ENCODE results near the gene FBN2.

DNA sequence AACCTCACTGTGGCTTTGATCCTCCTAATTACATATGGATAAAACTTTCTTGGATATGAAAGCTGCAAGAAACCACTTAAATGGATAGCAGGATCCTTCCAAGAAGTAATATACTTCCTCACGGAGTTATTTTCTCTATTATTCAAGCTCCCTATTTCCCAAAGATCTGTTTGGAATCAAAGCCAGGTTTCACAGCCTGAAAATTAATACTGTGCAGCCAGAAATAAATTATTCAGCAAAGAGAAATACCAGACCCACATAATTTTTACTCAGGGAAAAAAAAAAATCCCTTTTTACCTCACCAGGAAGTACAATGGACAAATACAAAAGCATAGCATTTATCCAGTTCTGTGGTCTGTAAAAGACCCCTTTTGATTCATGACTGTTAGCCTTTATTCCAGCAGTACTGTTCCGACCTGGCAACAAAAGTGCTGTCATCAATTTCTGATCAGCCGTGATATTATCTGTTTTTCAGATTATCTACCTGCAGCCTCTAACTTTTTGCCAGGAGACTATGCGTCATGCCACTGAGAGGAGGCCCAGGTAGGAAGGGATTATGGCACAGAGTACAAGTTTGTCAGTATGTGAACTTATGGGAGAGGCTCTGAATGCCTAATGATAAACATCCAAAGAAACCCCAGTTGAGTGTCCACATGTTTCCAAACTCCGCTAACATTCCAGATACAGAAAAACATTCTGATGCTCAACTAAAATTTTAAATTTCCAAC, 57.0 kb downstream of the FBN2 start:
- no peak for TF ChIP-seq POLR2AphosphoS5 (IDR thresholded peaks at IDR 0.05; ENCODE audit: low read depth, low read length)
- TF ChIP-seq, protein P1, sequence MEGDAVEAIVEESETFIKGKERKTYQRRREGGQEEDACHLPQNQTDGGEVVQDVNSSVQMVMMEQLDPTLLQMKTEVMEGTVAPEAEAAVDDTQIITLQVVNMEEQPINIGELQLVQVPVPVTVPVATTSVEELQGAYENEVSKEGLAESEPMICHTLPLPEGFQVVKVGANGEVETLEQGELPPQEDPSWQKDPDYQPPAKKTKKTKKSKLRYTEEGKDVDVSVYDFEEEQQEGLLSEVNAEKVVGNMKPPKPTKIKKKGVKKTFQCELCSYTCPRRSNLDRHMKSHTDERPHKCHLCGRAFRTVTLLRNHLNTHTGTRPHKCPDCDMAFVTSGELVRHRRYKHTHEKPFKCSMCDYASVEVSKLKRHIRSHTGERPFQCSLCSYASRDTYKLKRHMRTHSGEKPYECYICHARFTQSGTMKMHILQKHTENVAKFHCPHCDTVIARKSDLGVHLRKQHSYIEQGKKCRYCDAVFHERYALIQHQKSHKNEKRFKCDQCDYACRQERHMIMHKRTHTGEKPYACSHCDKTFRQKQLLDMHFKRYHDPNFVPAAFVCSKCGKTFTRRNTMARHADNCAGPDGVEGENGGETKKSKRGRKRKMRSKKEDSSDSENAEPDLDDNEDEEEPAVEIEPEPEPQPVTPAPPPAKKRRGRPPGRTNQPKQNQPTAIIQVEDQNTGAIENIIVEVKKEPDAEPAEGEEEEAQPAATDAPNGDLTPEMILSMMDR (IDR thresholded peaks at IDR 0.05), result no peak
- TF ChIP-seq SIN3A (IDR thresholded peaks at IDR 0.05; ENCODE audit: borderline replicate concordance, insufficient read depth, low read depth, low read length), result no peak
- no peak for TF ChIP-seq REST (IDR thresholded peaks at IDR 0.05; ENCODE audit: insufficient read depth in 1 of 2, low read depth in 2 of 2, low read length in 1 of 2)
